ENCODE data around the gene CCDC172. TPM values are rescaled to one million over a fixed set of nuclear protein-coding genes. Genes with fewer than 3 reads are reported as not detected.

CCDC172 gene
- total RNA-seq, 4 donors from 2014 or later, result not detected

GRCh38 chr10:116312548-116312947, 11.7 kb upstream of the CCDC172 start:
- no peak overlapping the region for H3K27ac ChIP-seq
- no peaks in the 10 kb centered on the region for H3K27me3 ChIP-seq
- 88 to 98% methylated on average over 4 of the region's 4 CpGs for WGBS, 2 donors
- H3K4me3 ChIP-seq, result no peak overlapping the region
- no peak for DNase-seq (ENCODE audit: low spot score in 2 of 2)
- TF ChIP-seq EP300 (IDR thresholded peaks at IDR 0.05), result no peak
- TF ChIP-seq POLR2A (IDR thresholded peaks at IDR 0.05), result no peak
- TF ChIP-seq, protein P1, sequence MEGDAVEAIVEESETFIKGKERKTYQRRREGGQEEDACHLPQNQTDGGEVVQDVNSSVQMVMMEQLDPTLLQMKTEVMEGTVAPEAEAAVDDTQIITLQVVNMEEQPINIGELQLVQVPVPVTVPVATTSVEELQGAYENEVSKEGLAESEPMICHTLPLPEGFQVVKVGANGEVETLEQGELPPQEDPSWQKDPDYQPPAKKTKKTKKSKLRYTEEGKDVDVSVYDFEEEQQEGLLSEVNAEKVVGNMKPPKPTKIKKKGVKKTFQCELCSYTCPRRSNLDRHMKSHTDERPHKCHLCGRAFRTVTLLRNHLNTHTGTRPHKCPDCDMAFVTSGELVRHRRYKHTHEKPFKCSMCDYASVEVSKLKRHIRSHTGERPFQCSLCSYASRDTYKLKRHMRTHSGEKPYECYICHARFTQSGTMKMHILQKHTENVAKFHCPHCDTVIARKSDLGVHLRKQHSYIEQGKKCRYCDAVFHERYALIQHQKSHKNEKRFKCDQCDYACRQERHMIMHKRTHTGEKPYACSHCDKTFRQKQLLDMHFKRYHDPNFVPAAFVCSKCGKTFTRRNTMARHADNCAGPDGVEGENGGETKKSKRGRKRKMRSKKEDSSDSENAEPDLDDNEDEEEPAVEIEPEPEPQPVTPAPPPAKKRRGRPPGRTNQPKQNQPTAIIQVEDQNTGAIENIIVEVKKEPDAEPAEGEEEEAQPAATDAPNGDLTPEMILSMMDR (IDR thresholded peaks at IDR 0.05), result no peak
- no peaks in the 10 kb centered on the region for H3K36me3 ChIP-seq
- H3K4me1 ChIP-seq, result no peaks in the 10 kb centered on the region
- no peaks in the 10 kb centered on the region for H3K9me3 ChIP-seq

DNA sequence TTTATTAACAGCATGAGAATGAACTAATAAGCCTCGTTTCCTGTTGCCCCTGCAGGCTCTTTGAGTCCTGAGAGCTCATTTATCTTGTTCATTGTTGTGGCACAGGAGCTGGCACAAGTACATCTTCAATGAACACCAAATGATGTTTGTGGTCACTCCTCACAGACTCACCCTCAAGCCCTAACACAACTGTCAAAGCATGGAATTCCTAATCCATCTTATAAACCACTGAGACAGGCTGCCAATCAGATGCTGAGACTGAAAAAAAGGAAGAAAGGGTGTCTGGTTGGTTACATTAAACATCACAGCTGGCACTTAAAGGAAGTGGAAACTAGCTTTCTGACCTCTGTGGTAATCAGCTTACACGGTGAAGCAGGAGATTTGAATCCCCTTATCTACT, 7.7 kb upstream of the CCDC172 start:
- no peaks in the 10 kb centered on the region for H3K4me1 ChIP-seq
- DNase-seq (ENCODE audit: low spot score in 2 of 2), result no peak
- no peaks in the 10 kb centered on the region for H3K36me3 ChIP-seq
- TF ChIP-seq, protein P1 (IDR thresholded peaks at IDR 0.05), result no peak
- TF ChIP-seq EP300 (IDR thresholded peaks at IDR 0.05) (no peak), POLR2A (IDR thresholded peaks at IDR 0.05) (no peak)
- H3K27ac ChIP-seq, result no peak overlapping the region
- no peaks in the 10 kb centered on the region for H3K9me3 ChIP-seq
- H3K27me3 ChIP-seq, result no peaks in the 10 kb centered on the region
- H3K4me3 ChIP-seq, result no peak overlapping the region
- WGBS, 2 donors, result 32 to 43% methylated on average over 2 of the region's 2 CpGs

- Histone ChIP-seq H3K4me3 (no peak overlapping the region), H3K36me3 (no peaks in the 10 kb centered on the region), H3K9me3 (no peaks in the 10 kb centered on the region), H3K4me1 (no peaks in the 10 kb centered on the region), H3K27ac (no peak overlapping the region), H3K27me3 (no peaks in the 10 kb centered on the region)
- DNase-seq (ENCODE audit: low spot score in 2 of 2), result no peak
- 57 to 58% methylated on average over 17 of the region's 17 CpGs for WGBS, 2 donors
- TF ChIP-seq EP300 (IDR thresholded peaks at IDR 0.05) (no peak), POLR2A (IDR thresholded peaks at IDR 0.05) (no peak)
- TF ChIP-seq, protein P1 (IDR thresholded peaks at IDR 0.05), result no peak
Observed at GRCh38 chr10:116324951-116325635, 845 bp downstream of the CCDC172 start.

DNA sequence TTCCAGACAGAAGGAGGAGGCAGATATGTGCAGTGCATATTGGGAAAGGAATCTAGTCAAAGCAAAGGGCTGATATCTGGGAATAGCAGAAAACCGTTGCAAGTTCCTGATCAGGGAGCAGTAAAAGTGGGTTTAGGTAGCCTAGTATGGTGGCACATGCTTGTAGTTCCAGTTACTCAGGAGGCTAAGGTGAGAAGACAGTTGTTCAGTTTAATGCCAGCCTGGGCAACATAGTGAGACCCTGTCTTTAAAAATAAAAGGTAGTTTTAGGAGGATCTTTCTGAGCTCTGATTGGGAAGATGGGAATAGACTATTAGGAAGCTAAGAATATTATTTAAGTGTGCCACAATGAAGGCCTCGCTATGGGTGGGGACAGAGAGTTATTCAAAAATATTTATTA, 1.7 kb downstream of the CCDC172 start:
- DNase-seq (ENCODE audit: low spot score in 2 of 2), result no peak
- H3K9me3 ChIP-seq, result no peaks in the 10 kb centered on the region
- H3K27ac ChIP-seq, result no peak overlapping the region
- 80 to 97% methylated on average over 2 of the region's 2 CpGs for WGBS, 2 donors
- H3K4me1 ChIP-seq, result no peaks in the 10 kb centered on the region
- H3K4me3 ChIP-seq, result no peak overlapping the region
- no peaks in the 10 kb centered on the region for H3K27me3 ChIP-seq
- no peaks in the 10 kb centered on the region for H3K36me3 ChIP-seq
- TF ChIP-seq POLR2A (IDR thresholded peaks at IDR 0.05) (no peak), EP300 (IDR thresholded peaks at IDR 0.05) (no peak)
- TF ChIP-seq, protein P1 (IDR thresholded peaks at IDR 0.05), result no peak

DNA sequence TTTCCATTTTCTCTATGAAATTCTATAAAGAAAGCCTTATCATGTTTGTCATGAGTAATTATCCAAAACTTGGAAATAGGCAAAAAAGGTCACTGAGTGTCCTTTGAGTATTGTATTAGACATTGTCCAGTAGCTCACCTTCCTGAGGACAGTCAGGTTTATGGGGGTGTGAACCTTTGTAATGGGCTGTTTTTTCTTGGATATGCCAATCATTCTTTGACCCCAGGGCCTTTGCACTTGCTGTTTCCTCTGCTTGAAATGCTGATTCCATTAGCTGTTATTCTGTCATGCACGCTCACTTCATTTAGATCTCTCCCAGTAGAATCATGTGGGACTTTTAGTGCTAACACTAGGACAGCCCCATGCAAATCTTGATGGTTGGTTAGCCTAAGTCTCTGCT, 4.9 kb downstream of the CCDC172 start:
- no peaks in the 10 kb centered on the region for H3K36me3 ChIP-seq
- no peaks in the 10 kb centered on the region for H3K9me3 ChIP-seq
- no peaks in the 10 kb centered on the region for H3K4me1 ChIP-seq
- TF ChIP-seq POLR2A (IDR thresholded peaks at IDR 0.05) (no peak), EP300 (IDR thresholded peaks at IDR 0.05) (no peak)
- TF ChIP-seq, protein P1 (IDR thresholded peaks at IDR 0.05), result no peak
- whole genome bisulfite sequencing, 2 donors, result 93 to 100% methylated on average over 1 of the region's 1 CpG
- H3K27ac ChIP-seq, result no peak overlapping the region
- no peak overlapping the region for H3K4me3 ChIP-seq
- H3K27me3 ChIP-seq, result no peaks in the 10 kb centered on the region
- DNase-seq (ENCODE audit: low spot score in 2 of 2), result no peak

All from tibial nerve (tissue), 4 donors.